Globus pallidus (tissue), 1 donor: ENCODE data around the gene PCDHGB6.
A peak's percentile ranks its signal among the peaks of the same experiment; 100 is the strongest.
"Not testable (repeated sequence)": the region's sequence is repeated elsewhere in the genome, so short reads cannot be mapped to it uniquely, and the experiment has no call there.

Source experiments
- DNase-seq: peaks from one replicate; pipeline ENCODE4 v3.0.0-alpha.2; 2015; ENCODE audit warnings: low spot score

PCDHGB6 gene

GRCh38 chr5:141407790-141408505, at the start of gene PCDHGB6:
Gene PCDHGB6 (plus strand): TSS chr5:141408021. CDS start chr5:141408203, 182 bp downstream.
- DNase-seq, result not testable (repeated sequence)

GRCh38 chr5:141359790-141360426, 47.9 kb upstream of the PCDHGB6 start, which contains the start of gene PCDHGB2:
Gene PCDHGB2 (plus strand): TSS chr5:141359994. CDS start chr5:141360136, 142 bp downstream.
- DNase-seq, result peak; percentile 35

- no peak for DNase-seq
Observed at GRCh38 chr5:141360685-141361084, 47.1 kb upstream of the PCDHGB6 start.

GRCh38 chr5:141362719-141363118, 45.1 kb upstream of the PCDHGB6 start:
- no peak for DNase-seq

DNA sequence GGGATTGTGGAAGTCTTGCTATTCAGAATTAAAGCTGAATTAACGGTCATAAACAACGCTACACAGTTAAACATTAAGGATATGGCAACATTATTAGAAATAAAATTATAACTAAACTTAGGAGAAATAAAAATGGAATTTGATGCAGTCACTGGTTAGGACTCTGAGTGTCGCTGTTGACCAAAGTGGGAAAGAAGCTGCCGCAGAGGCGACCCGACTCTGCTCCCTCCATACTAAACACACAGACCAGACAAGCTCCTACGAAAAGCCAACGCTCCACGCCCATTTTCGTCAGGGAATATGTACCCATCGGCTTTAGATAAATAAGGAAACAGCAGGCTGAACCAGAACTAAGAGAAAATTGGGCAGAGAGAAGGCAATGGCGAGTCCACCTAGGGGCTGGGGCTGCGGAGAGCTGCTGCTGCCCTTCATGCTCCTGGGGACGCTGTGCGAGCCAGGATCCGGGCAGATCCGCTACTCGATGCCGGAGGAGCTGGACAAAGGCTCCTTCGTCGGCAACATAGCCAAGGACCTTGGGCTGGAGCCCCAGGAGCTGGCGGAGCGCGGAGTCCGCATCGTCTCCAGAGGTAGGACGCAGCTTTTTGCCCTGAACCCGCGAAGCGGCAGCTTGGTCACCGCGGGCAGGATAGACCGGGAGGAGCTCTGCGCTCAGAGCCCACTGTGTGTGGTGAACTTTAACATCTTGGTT, 43.7 kb upstream of the PCDHGB6 start, which contains the start of gene PCDHGA5:
Gene PCDHGA5 (plus strand): TSS at position 211 of the 709 bp plus-strand sequence. CDS start 169 bp downstream, at position 380.
- DNase-seq, result no peak

GRCh38 chr5:141366016-141366896, 41.6 kb upstream of the PCDHGB6 start:
- no peak for DNase-seq

DNA sequence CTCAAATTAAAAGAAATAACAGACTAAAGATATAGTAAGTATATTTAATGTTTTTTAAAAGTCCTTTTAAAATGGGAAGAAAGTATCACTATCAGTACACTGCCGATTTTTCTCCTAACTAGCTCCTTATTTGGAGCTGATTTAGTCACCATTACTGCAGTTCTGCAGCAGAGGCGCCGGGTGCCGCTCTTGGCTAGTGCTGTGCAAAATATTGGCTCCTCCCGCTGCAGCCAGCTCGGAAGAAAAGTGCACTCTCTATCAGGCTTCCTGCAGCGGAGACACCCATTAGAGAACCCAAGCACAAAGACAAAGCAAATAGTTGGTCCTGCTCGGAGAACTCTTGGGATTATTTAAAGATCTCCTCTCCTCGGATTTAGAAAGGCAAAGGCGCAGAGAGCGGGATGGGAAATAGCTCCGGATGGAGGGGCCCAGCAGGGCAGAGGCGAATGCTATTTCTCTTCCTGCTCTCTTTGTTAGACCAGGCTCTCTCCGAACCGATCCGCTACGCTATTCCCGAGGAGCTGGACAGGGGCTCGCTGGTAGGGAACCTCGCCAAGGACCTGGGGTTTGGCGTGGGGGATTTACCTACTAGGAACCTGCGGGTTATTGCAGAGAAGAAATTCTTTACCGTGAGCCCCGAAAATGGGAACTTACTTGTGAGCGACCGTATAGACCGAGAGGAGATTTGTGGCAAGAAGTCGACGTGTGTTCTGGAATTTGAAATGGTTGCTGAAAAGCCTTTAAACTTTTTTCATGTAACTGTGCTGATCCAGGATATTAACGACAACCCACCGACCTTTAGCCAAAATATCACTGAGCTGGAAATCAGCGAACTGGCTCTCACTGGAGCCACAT, 37.6 kb upstream of the PCDHGB6 start, which contains the start of gene PCDHGB3:
Gene PCDHGB3 (plus strand): TSS at position 249 of the 855 bp plus-strand sequence. CDS start 153 bp downstream, at position 402.
- DNase-seq, result peak; percentile 17

DNA sequence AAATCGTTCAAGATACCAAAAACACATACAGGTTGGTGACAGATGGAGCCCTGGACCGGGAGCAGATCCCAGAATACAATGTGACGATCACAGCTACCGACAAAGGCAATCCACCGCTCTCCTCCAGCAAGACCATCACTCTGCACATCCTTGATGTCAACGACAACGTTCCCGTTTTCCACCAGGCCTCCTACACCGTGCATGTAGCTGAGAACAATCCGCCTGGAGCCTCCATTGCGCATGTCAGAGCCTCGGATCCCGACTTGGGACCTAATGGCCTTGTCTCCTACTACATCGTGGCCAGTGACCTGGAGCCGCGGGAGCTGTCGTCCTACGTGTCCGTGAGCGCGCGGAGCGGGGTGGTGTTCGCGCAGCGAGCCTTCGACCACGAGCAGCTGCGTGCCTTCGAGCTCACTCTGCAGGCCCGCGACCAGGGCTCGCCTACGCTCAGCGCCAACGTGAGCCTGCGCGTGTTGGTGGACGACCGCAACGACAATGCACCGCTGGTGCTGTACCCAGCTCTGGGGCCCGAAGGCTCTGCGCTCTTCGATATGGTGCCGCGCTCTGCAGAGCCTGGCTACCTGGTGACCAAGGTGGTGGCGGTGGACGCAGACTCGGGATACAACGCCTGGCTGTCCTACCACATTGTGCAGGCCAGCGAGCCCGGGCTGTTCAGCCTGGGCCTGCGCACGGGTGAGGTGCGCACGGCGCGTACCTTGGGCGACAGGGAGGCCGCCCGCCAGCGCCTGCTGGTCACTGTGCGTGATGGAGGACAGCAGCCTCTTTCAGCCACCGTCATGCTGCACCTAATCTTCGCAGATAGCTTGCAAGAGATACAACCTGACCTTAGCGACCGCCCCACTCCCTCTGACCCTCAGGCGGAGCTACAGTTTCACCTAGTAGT, 36.0 kb upstream of the PCDHGB6 start:
- DNase-seq, result no peak

DNA sequence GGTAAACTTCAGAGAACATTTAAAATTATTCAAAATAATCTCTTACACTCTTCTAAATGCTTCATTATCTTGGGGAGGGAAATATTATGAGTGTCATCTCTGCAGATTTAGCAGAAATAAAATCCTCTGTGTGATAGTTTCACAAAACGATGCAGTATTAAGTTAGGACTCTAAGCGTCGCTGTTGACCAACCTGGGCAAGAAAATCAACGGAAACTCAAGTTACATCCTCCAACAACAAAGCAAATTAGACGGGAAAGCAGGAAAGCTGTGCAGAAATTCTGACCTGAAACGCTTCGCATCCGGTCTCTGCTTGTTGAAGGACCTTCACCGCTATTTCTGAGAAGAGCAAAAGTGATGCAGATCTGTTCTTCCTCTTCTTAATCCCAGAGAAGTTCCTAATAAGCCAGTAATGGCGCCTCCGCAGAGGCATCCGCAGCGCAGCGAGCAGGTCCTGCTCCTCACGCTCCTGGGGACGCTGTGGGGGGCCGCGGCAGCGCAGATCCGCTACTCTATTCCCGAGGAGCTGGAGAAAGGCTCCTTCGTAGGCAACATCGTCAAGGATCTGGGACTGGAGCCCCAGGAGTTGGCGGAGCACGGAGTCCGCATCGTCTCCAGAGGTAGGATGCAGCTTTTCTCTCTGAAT, 34.0 kb upstream of the PCDHGB6 start, which contains the start of gene PCDHGA6:
Gene PCDHGA6 (plus strand): TSS at position 219 of the 645 bp plus-strand sequence. CDS start 193 bp downstream, at position 412.
- DNase-seq, result no peak

GRCh38 chr5:141374627-141375026, 33.2 kb upstream of the PCDHGB6 start:
- no peak for DNase-seq

DNA sequence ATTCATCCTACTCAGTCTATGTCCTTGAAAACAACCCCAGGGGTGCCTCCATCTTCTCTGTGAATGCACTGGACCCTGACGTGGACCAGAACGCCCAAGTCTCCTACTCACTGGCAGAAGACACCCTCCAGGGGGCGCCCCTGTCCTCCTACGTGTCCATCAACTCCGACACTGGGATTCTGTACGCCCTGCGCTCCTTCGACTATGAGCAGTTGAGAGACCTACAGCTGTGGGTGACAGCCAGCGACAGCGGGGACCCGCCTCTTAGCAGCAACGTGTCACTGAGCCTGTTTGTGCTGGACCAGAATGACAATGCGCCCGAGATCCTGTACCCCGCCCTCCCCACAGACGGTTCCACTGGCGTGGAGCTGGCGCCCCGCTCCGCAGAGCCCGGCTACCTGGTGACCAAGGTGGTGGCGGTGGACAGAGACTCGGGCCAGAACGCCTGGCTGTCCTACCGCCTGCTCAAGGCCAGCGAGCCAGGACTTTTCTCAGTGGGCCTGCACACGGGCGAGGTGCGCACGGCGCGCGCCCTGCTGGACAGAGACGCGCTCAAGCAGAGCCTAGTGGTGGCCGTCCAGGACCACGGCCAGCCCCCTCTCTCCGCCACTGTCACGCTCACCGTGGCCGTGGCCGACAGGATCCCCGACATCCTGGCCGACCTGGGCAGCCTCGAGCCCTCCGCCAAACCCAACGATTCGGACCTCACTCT, 32.2 kb upstream of the PCDHGB6 start:
- not testable (repeated sequence) for DNase-seq

DNA sequence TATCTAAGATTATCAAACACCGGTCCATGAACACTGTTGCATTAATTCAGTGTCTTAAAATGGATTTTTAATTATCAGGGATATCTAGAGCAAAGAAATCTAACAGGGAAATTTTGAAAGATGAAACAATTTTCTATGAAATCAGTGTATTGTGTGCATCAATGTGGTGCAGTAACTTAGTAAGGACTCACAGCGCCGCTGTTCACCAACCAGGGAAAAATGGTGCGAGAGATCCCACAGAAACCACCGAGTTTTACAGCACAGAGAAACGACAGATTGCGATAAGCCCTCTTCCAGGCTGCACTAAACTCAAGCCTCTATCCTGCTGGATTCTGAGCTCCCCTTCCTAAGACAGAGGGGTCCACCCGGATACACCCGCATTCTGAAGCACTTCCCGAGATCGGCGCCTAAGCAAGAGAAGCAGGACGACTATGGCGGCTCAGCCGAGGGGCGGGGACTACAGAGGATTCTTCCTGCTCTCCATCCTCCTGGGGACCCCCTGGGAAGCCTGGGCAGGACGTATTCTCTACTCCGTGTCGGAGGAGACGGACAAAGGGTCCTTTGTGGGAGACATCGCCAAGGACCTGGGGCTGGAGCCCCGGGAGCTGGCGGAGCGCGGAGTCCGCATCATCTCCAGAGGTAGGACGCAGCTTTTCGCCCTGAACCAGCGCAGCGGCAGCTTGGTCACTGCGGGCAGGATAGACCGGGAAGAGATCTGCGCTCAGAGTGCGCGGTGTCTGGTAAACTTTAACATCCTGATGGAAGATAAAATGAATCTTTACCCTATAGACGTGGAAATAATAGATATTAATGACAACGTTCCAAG, 25.1 kb upstream of the PCDHGB6 start, which contains the start of gene PCDHGA7:
Gene PCDHGA7 (plus strand): TSS at position 274 of the 826 bp plus-strand sequence. CDS start 158 bp downstream, at position 432.
- DNase-seq, result no peak

DNA sequence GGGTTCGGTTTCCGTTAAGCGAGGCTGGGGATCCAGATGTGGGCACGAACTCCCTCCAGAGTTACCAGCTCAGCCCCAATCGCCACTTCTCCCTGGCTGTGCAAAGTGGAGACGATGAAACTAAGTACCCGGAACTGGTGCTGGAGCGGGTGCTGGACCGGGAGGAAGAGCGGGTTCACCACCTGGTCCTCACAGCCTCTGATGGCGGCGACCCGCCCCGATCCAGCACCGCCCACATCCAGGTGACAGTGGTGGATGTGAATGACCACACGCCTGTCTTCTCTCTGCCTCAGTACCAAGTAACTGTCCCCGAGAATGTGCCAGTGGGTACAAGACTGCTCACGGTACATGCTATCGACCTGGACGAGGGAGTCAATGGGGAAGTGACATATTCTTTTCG, 24.5 kb upstream of the PCDHGB6 start:
- DNase-seq, result no peak

- DNase-seq, result no peak
Observed at GRCh38 chr5:141384471-141385267, 23.2 kb upstream of the PCDHGB6 start.

- DNase-seq, result not testable (repeated sequence)
Observed at GRCh38 chr5:141387557-141388311, 20.1 kb upstream of the PCDHGB6 start, which contains the start of gene PCDHGB4. Gene PCDHGB4 (plus strand): TSS chr5:141387698. CDS start chr5:141387885, 187 bp downstream.
